HCT116 (cell line): ENCODE measurements around the gene ARIH2. TPM values are rescaled to one million over a fixed set of nuclear protein-coding genes. Genes with fewer than 3 reads are reported as not detected.
A peak's percentile ranks its signal among the peaks of the same experiment; 100 is the strongest.

Experiments
- ATAC-seq: fragments of 200-7000 bp; cut with Tn5 transposase; 2 replicates; pipeline ENCODE4 v1.9.1; 2020; ENCODE audit warnings: mild to moderate bottlenecking, moderate library complexity
- BruUV-seq: library from RNA; stranded (reverse); fragments of 400-500 nt; replicated peaks from 2 replicates; lab custom pipeline; 2021; lab: Mats Ljungman, UMichigan
- CTCF ChIA-PET: fragments of 300-600 bp; sonication (Branson Sonifier 250); formaldehyde crosslinking; loops from one replicate; lab custom pipeline; 2021; ENCODE audit warnings: antibody characterized with exemption; lab: Charles Lee
- POLR2A ChIA-PET: fragments of 300-600, 350-600 bp; sonication (Branson Sonifier 250); formaldehyde crosslinking; loops from one replicate; lab custom pipeline; 2021; ENCODE audit warnings: antibody characterized with exemption; lab: Charles Lee
- RAD21 ChIA-PET, 2 experiments: fragments of 300-600 bp; sonication (Branson Sonifier 250); formaldehyde crosslinking; loops; one replicate each; lab custom pipeline; 2023; ENCODE audit warnings: low total read pairs in 2 of 2; ENCODE audit not compliant: uncharacterized antibody in 2 of 2, unreplicated experiment in 2 of 2, low non-redundant PET in 1 of 2; lab: Charles Lee
- DNase-seq: peaks from one replicate; pipeline ENCODE4 v3.0.0-alpha.2; 2010; ENCODE audit warnings: low read depth, low spot score
- H2AFZ ChIP-seq: fragments of 200-600 bp; shearing (Covaris generic), sonication (generic); 2 replicates; pipeline ENCODE4 v1.6.1; 2017; ENCODE audit warnings: low read depth, mixed run types, mixed read lengths, antibody characterized with exemption, low read length; ENCODE audit not compliant: poor library complexity, severe bottlenecking
- H3K27ac ChIP-seq: 2 replicates; pipeline ENCODE4 v1.5.1; 2012; ENCODE audit warnings: low read depth, low read length
- H3K27me3 ChIP-seq: fragments of 200-600 bp; sonication (generic); 2 replicates; pipeline ENCODE4 v1.6.1; 2016; ENCODE audit warnings: mixed run types, low read length, mixed read lengths; ENCODE audit not compliant: insufficient read depth
- H3K36me3 ChIP-seq, 2 experiments: fragments of 200-500 bp in 1 of 2; fragments of 200-600 bp in 1 of 2; sonication (Bioruptor generic) in 1 of 2; sonication (generic) in 1 of 2; 2 replicates each; pipeline versions ENCODE4 v1.5.1 to v1.6.1; 2014 to 2016; ENCODE audit warnings: low read length in 2 of 2, inconsistent platforms in 1 of 2, mixed read lengths in 1 of 2, mixed run types in 1 of 2; ENCODE audit not compliant: insufficient read depth in 2 of 2, control insufficient read depth in 1 of 2
- H3K4me1 ChIP-seq, 2 experiments: fragments of 200-600 bp in 1 of 2; sonication (generic) in 1 of 2; 2 replicates each; pipeline versions ENCODE4 v1.5.1 to v1.6.1; 2012 to 2017; ENCODE audit warnings: low read length in 2 of 2, inconsistent platforms in 1 of 2, mild to moderate bottlenecking in 1 of 2, mixed read lengths in 1 of 2, mixed run types in 1 of 2, moderate library complexity in 1 of 2; ENCODE audit not compliant: insufficient read depth in 2 of 2, control insufficient read depth in 1 of 2
- H3K4me2 ChIP-seq: fragments of 200-600 bp; sonication (generic); 2 replicates; pipeline ENCODE4 v1.6.1; 2017; ENCODE audit warnings: mixed run types, low read length, mixed read lengths
- H3K4me3 ChIP-seq, 2 experiments: fragments of 200-600 bp in 1 of 2; sonication (generic) in 1 of 2; replicated peaks in 1 of 2; 2 replicates each; pipeline ENCODE4 v1.5.1; 2011 to 2016; ENCODE audit warnings: low read length in 2 of 2, control low read depth in 1 of 2, low read depth in 1 of 2, mild to moderate bottlenecking in 1 of 2, mixed read lengths in 1 of 2, mixed run types in 1 of 2
- H3K79me2 ChIP-seq: fragments of 200-600 bp; sonication (generic); 2 replicates; pipeline ENCODE4 v1.6.1; 2017; ENCODE audit warnings: mild to moderate bottlenecking, mixed run types, low read length, moderate library complexity, mixed read lengths; ENCODE audit not compliant: insufficient read depth
- H3K9ac ChIP-seq: fragments of 200-600 bp; sonication (generic); 2 replicates; pipeline ENCODE4 v1.6.1; 2016; ENCODE audit warnings: low read length, mixed read lengths
- H3K9me2 ChIP-seq: fragments of 200-600 bp; sonication (generic), shearing (Covaris generic); 2 replicates; pipeline ENCODE4 v1.6.1; 2017; ENCODE audit warnings: mixed run types, mild to moderate bottlenecking, moderate library complexity; ENCODE audit not compliant: insufficient read depth
- H3K9me3 ChIP-seq, 2 experiments: fragments of 200-500 bp in 1 of 2; fragments of 200-600 bp in 1 of 2; sonication (Bioruptor generic) in 1 of 2; sonication (generic) in 1 of 2; 2 replicates each; pipeline ENCODE4 v1.6.1; 2014 to 2017; ENCODE audit warnings: low read length in 2 of 2, mixed read lengths in 2 of 2, inconsistent platforms in 1 of 2, low read depth in 1 of 2, mild to moderate bottlenecking in 1 of 2, mixed run types in 1 of 2, moderate library complexity in 1 of 2; ENCODE audit not compliant: control insufficient read depth in 1 of 2, insufficient read depth in 1 of 2
- H4K20me1 ChIP-seq: fragments of 200-600 bp; sonication (generic), shearing (Covaris generic); 2 replicates; pipeline ENCODE4 v1.6.1; 2017; ENCODE audit warnings: mixed run types, mild to moderate bottlenecking, moderate library complexity; ENCODE audit not compliant: insufficient read depth
- ATF3 ChIP-seq: IDR thresholded peaks from 2 replicates; pipeline ENCODE4 v1.6.1; 2012
- CTCF ChIP-seq, 3 experiments: fragments of 200-600 bp in 1 of 3; sonication (generic) in 1 of 3; IDR thresholded peaks in 2 of 3; conservative IDR thresholded peaks in 1 of 3; 2 replicates each; pipeline ENCODE4 v1.5.1; 2012 to 2017; ENCODE audit warnings: low read depth in 2 of 3, low read length in 2 of 3, antibody characterized with exemption in 1 of 3, borderline replicate concordance in 1 of 3, control low read depth in 1 of 3, mild to moderate bottlenecking in 1 of 3, mixed read lengths in 1 of 3, mixed run types in 1 of 3, moderate library complexity in 1 of 3; ENCODE audit not compliant: insufficient read depth in 1 of 3
- POLR2A ChIP-seq: IDR thresholded peaks from 2 replicates; pipeline ENCODE4 v1.7.0; 2011; ENCODE audit warnings: borderline replicate concordance; ENCODE audit not compliant: insufficient read depth, insufficient read length; ENCODE audit errors: extremely low read depth
- SP1 ChIP-seq: IDR thresholded peaks from 2 replicates; pipeline ENCODE4 v1.6.1; 2012; ENCODE audit warnings: low read depth
- ZFX ChIP-seq: fragments of 450-650 bp; IDR thresholded peaks from 2 replicates; pipeline ENCODE4 v1.6.1; 2017
- ZNF274 ChIP-seq: fragments of 200-500 bp; sonication (Bioruptor generic); IDR thresholded peaks from 2 replicates; pipeline ENCODE4 v1.6.1; 2014; ENCODE audit warnings: mild to moderate bottlenecking, low read depth, low read length, inconsistent platforms
- intact Hi-C: fragments of 100-400 bp; cut with micrococcal nuclease; formaldehyde crosslinking; loops from 2 replicates; pipeline ENCODE4 v1.10.0; 2022
- total RNA-seq: library from RNA; stranded (reverse); gene quantifications from one replicate; pipeline ENCODE4 v1.2.1, GENCODE V29; 2021; ENCODE audit not compliant: unreplicated experiment
- TF ChIP-seq, protein P1 (sequence below): IDR thresholded peaks from 2 replicates; pipeline ENCODE4 v1.6.1; 2012

The ARIH2 gene
- total RNA-seq, 1 experiment from 2014 or later = 105 TPM

DNA sequence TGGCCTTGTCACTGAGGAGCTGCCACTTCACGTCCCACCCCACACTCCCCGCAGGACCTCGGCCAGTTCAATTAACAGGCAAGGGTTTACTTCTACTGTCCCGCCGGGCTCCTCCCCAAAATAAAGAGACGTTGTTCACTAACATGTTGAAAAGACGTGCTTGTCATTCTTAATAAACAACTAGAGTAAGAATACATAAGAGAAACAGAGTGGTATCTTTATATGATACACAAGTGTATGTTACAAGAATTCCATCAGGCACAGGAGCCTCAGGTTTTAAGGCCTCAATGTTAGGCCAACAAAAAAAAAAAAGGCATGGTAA, 110.9 kb downstream of the ARIH2 start:
- CTCF ChIA-PET = interaction anchor here (0.6 to 1.3 kb wide), 4 partner anchors 16 to 65 kb away, joined by 3 read pairs; partner anchors contain the start of genes QRICH1 and WDR6
- H3K9ac ChIP-seq = peak overlapping the region; percentile 99
- intact Hi-C loops = loop anchor here (2.0 kb wide), 1 partner anchor 65 kb away; the partner anchor contains the start of gene QRICH1
- peak overlapping the region in 1 of 2 experiments; percentile 97; a peak in 2 of 4 replicates for H3K4me3 ChIP-seq
- DNase-seq = no peak
- peaks cover 47% of the 10 kb centered on the region for H3K79me2 ChIP-seq
- H2AFZ ChIP-seq = no peak overlapping the region
- H3K27ac ChIP-seq = peak overlapping the region; percentile 68
- H3K9me2 ChIP-seq = no peaks in the 10 kb centered on the region
- no peak for TF ChIP-seq CTCF (IDR thresholded peaks at IDR 0.05 in 2 of 3, conservative IDR thresholded peaks at IDR 0.05 in 1 of 3; ENCODE audit: borderline replicate concordance in 1 of 3, insufficient read depth in 1 of 3, low read depth in 2 of 3, low read length in 2 of 3)
- no peak for TF ChIP-seq ATF3
- no peak for TF ChIP-seq SP1
- TF ChIP-seq, protein P1, sequence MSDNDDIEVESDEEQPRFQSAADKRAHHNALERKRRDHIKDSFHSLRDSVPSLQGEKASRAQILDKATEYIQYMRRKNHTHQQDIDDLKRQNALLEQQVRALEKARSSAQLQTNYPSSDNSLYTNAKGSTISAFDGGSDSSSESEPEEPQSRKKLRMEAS = no peak
- no peak for TF ChIP-seq ZFX
- TF ChIP-seq POLR2A = no peak
- TF ChIP-seq ZNF274 = no peak
- TF ChIP-seq, all 23 proteins: peak for 0
- H3K9me3 ChIP-seq = no peaks in the 10 kb centered on the region
- ChIA-PET POLR2A (interaction anchor here (0.7 to 1.8 kb wide), 19 partner anchors 8 to 589 kb away, joined by 3 to 41 read pairs (median 5); partner anchors contain the start of genes CCDC51, DALRD3, LAMB2 and P4HTM), RAD21 (interaction anchor here in 1 of 2 experiments (0.7 kb wide), 1 partner anchor 505 kb away, joined by 3 read pairs; no protein-coding TSS in a partner anchor)
- H4K20me1 ChIP-seq = peaks cover 4% of the 10 kb centered on the region; the same call in 1 of the 2 replicates
- peaks cover 3 to 32% of the 10 kb centered on the region in 2 experiments; a peak in 3 of 4 replicates for H3K4me1 ChIP-seq
- H3K4me2 ChIP-seq = peak overlapping the region; percentile 93
- no peaks in the 10 kb centered on the region for H3K27me3 ChIP-seq
- BruUV-seq = no TSS peak
- peaks cover 30 to 68% of the 10 kb centered on the region in 2 experiments for H3K36me3 ChIP-seq
- ATAC-seq = no peak
